Amniotic epithelial cell (primary cell): ENCODE results near the gene PEX7.
"Not testable (repeated sequence)": the region's sequence is repeated elsewhere in the genome, so short reads cannot be mapped to it uniquely, and the experiment has no call there.

Experiments
- DNase-seq: peaks from one replicate; pipeline ENCODE4 v3.0.0-alpha.2; 2010; ENCODE audit warnings: low read depth

Gene PEX7

GRCh38 chr6:136950436-136951126 lies 128.2 kb downstream of the PEX7 start:
- DNase-seq: no peak

DNA sequence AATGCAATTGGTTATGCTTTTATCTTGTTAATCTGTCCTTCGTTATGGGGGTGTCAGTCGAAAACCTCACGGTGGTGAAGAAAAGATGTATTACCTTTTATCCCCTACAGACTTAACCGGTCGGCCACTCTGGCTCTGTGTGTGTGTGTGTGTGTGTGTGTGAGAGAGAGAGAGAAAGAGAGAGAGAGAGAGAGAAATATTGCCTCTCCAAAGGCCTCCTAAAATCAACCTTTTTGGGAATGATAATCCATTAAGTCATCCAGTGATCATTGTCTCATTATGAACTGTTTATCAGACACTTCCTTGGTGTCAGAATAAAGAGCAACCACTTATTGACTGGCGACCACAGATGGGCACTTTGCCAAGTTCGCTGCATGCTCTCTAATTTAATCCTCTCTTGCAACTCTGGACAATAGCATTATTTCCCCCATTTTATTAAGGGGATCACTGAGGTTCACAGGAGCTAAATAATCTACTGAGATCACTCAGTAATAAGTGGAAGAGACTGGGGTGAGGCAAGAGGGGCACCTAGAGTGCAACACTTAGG lies 130.4 kb downstream of the PEX7 start:
- no peak for DNase-seq

- DNase-seq: no peak
These were observed 132.7 kb downstream of the PEX7 start for GRCh38 chr6:136955123-136955522.

DNA sequence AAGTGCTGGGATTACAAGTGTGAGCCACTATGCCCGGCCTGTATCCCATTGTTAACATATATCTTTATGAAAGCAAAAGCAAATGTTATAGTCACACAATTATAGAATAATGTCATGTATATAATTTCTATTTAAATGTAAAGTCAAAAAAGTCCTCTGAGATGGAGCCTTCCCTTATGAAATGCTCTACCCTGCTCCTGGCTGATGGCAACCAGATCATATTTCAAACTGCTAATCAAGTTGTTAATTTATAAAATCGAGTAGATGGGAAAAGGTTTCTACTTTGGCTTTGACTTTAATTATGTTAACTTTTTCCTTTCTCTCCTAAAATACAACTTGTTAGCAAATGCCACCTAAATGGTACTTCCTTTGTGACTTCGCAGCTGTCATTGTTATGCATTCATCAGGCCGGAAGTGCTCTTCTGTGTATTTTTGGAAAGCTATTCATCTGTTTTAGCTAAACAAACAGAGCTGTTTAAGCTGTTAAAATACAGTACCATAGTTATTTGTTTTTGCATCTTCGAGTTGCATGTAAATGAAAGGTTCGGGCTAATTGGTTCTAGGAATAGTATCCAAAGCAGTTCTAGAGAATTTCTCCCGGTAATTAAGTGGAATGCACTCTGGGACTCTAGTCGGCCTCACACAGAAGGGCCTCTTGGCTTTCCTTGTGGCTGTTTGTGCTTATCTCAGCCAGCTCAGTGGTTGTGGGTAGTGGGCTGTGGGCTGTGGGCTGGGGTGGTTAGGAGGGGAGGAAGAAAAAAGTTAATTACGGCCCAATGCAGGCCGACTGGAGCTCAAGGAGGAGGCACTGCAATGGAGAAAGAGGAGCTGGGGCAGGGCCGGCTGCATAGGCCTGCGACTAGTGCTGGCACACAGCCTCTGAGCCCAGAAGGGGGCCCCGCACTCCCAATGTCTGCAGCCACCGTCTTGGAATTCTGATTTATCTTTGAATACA lies 134.5 kb downstream of the PEX7 start:
- no peak for DNase-seq

GRCh38 chr6:136958168-136958567 lies 135.8 kb downstream of the PEX7 start:
- no peak for DNase-seq

- DNase-seq: no peak
These were observed 137.1 kb downstream of the PEX7 start for GRCh38 chr6:136959471-136959891.

DNA sequence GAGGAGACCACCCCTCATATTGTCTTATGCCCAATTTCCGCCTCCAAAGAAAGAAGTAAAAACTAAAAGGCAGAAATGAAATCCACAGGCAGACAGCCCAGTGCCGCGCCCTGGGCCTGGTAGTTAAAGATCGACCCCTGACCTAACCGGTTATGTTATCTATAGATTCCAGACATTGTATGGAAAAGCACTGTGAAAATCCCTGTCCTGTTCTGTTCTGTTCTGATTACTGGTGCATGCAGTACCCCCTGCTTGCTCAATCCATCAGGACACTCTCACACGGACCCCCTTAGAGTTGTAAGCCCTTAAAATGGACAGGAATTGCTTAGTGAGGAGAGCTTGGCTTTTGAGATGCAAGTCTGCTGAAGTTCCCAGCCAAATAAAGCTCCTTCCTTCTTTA lies 137.5 kb downstream of the PEX7 start:
- DNase-seq: not testable (repeated sequence)

DNA sequence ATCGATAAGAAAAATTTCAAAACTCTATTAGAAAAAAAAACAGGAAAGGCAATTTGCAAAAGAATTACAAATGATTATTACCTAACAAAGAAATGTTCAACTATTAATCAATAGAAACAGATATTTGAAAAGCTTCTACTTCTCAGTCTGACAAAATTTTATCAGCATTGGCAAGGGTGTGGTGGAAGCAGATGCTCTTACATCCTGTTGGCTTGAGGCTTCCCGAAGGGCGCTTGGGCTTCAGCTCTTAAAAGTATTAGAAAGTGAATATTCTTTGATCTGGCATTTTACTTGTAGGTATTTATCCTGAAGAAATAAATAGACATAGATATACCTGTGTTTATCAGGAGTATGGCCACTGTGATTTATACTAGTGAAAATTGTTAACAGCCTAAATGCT lies 138.4 kb downstream of the PEX7 start:
- no peak for DNase-seq

- DNase-seq: no peak
These were observed 139.5 kb downstream of the PEX7 start for GRCh38 chr6:136961848-136962247.

DNA sequence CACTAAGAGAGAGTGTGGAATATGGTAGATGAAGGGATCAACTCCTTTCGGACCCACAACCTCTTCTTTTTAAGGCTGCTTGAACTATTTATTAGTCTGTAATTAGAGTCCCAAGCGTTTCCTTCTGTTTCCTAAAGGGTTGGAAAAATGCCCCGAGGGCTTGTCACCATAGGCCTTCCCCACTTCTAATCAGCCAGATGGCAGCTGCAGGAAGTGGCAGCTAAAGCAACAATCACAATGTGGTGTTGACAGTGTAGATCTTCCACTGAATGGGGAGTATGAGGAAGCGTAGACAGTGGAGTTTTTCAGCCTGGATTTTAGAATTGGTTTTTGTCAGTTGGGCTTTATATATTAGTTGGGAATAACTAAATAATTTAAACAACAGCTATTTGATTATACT lies 140.3 kb downstream of the PEX7 start:
- no peak for DNase-seq

GRCh38 chr6:136963259-136963658 lies 140.9 kb downstream of the PEX7 start:
- no peak for DNase-seq
